B cell (primary cell): ENCODE data around the gene ARAP1. TPM values are rescaled to one million over a fixed set of nuclear protein-coding genes. Genes with fewer than 3 reads are reported as not detected.
A peak's percentile ranks its signal among the peaks of the same experiment; 100 is the strongest.

Experiments
- ATAC-seq: fragments of 200-7000 bp; cut with Tn5 transposase; one replicate; pipeline ENCODE4 v1.10.0; 2021; ENCODE audit warnings: low read depth, mild to moderate bottlenecking, moderate number of reproducible peaks, moderate library complexity
- CTCF ChIA-PET: fragments of 350-600 bp; sonication (Branson Sonifier 250); formaldehyde crosslinking; loops from one replicate; lab custom pipeline; 2021; ENCODE audit warnings: antibody characterized with exemption, inconsistent platforms; lab: Charles Lee
- POLR2A ChIA-PET: fragments of 350-600 bp; sonication (Branson Sonifier 250); formaldehyde crosslinking; loops from one replicate; lab custom pipeline; 2021; ENCODE audit warnings: antibody characterized with exemption; lab: Charles Lee
- DNase-seq: peaks from one replicate; pipeline ENCODE4 v3.0.0; 2013
- H2AFZ ChIP-seq: 2 replicates; pipeline ENCODE4 v1.6.1; 2012; ENCODE audit warnings: mild to moderate bottlenecking, low read depth, low read length; ENCODE audit not compliant: insufficient read depth, poor library complexity, severe bottlenecking
- H3K27ac ChIP-seq, 2 donors: 1 replicate in 1 of 2; 2 replicates in 1 of 2; pipeline ENCODE4 v1.5.1; 2012 to 2013; ENCODE audit warnings: low read length in 2 of 2, mild to moderate bottlenecking in 2 of 2, moderate library complexity in 1 of 2
- H3K27me3 ChIP-seq, 4 experiments: fragments of 200-600 bp in 1 of 4; sonication (generic) in 1 of 4; replicated peaks in 1 of 4; 1 replicate in 2 of 4; 2 replicates in 2 of 4; pipeline versions ENCODE4 v1.6.1 to v1.7.0; 2013 to 2016; ENCODE audit warnings: low read length in 3 of 4, mild to moderate bottlenecking in 2 of 4, mixed read lengths in 1 of 4, moderate library complexity in 1 of 4; ENCODE audit not compliant: insufficient read depth in 4 of 4, control insufficient read depth in 3 of 4; ENCODE audit errors: control extremely low read depth in 1 of 4
- H3K36me3 ChIP-seq, 2 experiments: replicated peaks in 1 of 2; 1 replicate in 1 of 2; 2 replicates in 1 of 2; pipeline versions ENCODE4 v1.6.1 to v1.7.1; 2013; ENCODE audit warnings: low read length in 1 of 2; ENCODE audit not compliant: insufficient read depth in 2 of 2, control insufficient read depth in 1 of 2; ENCODE audit errors: control extremely low read depth in 1 of 2, extremely low read depth in 1 of 2
- H3K4me1 ChIP-seq, 2 donors: fragments of 200-600 bp in 1 of 2; sonication (generic) in 1 of 2; 1 replicate in 1 of 2; 2 replicates in 1 of 2; pipeline versions ENCODE4 v1.5.1 to v1.6.1; 2013 to 2017; ENCODE audit warnings: low read length in 2 of 2; ENCODE audit not compliant: control insufficient read depth in 2 of 2, insufficient read depth in 2 of 2
- H3K4me2 ChIP-seq: replicated peaks from 2 replicates; pipeline ENCODE3; 2012; ENCODE audit warnings: mild to moderate bottlenecking, low read depth, low read length; ENCODE audit not compliant: poor library complexity, severe bottlenecking
- H3K4me3 ChIP-seq, 5 experiments: fragments of 200-600 bp in 1 of 5; sonication (generic) in 1 of 5; 1 replicate in 3 of 5; 2 replicates in 2 of 5; pipeline versions ENCODE4 v1.5.1 to v1.7.0; 2011 to 2016; ENCODE audit warnings: low read length in 4 of 5, mild to moderate bottlenecking in 4 of 5, low read depth in 2 of 5, control low read depth in 1 of 5, moderate library complexity in 1 of 5; ENCODE audit not compliant: insufficient read depth in 1 of 5; ENCODE audit errors: control extremely low read depth in 1 of 5, extremely low read depth in 1 of 5
- H3K79me2 ChIP-seq: fragments of 200-600 bp; sonication (generic); one replicate; pipeline ENCODE4 v1.6.0; 2016; ENCODE audit warnings: low read length; ENCODE audit not compliant: control insufficient read depth, insufficient read depth
- H3K9ac ChIP-seq: fragments of 200-600 bp; sonication (generic); 2 replicates; pipeline ENCODE4 v1.6.1; 2017; ENCODE audit warnings: mild to moderate bottlenecking, low read length, moderate library complexity
- H3K9me3 ChIP-seq, 3 donors: one replicate each; pipeline versions ENCODE4 v1.6.1 to v1.7.1; 2013; ENCODE audit warnings: low read length in 2 of 3; ENCODE audit not compliant: control insufficient read depth in 2 of 3, insufficient read depth in 1 of 3; ENCODE audit errors: control extremely low read depth in 1 of 3
- H4K20me1 ChIP-seq: 2 replicates; pipeline ENCODE4 v1.6.0; 2012; ENCODE audit warnings: mild to moderate bottlenecking, low read length; ENCODE audit not compliant: insufficient read depth, control insufficient read depth, poor library complexity, severe bottlenecking
- H3K27ac Mint-ChIP-seq: one replicate; pipeline ENCODE4 v1.8.0; 2021; ENCODE audit warnings: mixed read lengths
- H3K27me3 Mint-ChIP-seq: one replicate; pipeline ENCODE4 v1.8.0; 2021; ENCODE audit warnings: mixed read lengths
- H3K4me1 Mint-ChIP-seq: one replicate; pipeline ENCODE4 v1.8.0; 2021; ENCODE audit warnings: mixed read lengths
- H3K4me3 Mint-ChIP-seq: one replicate; pipeline ENCODE4 v1.8.0; 2021; ENCODE audit warnings: mixed read lengths
- H3K9me3 Mint-ChIP-seq: one replicate; pipeline ENCODE4 v1.8.0; 2022; ENCODE audit warnings: mixed read lengths; ENCODE audit not compliant: insufficient read depth
- EZH2 ChIP-seq: IDR thresholded peaks from 2 replicates; pipeline ENCODE4 v1.6.1; 2012; ENCODE audit warnings: borderline replicate concordance, low read depth, mild to moderate bottlenecking, moderate library complexity, low read length; ENCODE audit not compliant: insufficient read depth, poor library complexity, severe bottlenecking
- WGBS: methylation state at CpG from one replicate; pipeline ENCODE4 v1.1.5; 2013; ENCODE audit warnings: missing lambda C conversion rate; ENCODE audit not compliant: insufficient coverage; 5-methylcytosine and 5-hydroxymethylcytosine counted together
- intact Hi-C: fragments of 100-400 bp; cut with micrococcal nuclease; formaldehyde crosslinking; loops from one replicate; pipeline ENCODE4 v1.10.0; 2022
- polyA plus RNA-seq: library from polyadenylated mRNA; depleted of rRNA; stranded (reverse); fragments of >200 nt; gene quantifications from 2 replicates; pipeline ENCODE4 v1.2.3, GENCODE V29; 2012
- total RNA-seq, 2 donors: library from RNA; stranded (reverse); fragments of 120-200 nt in 1 of 2; gene quantifications; 1 replicate in 1 of 2; 2 replicates in 1 of 2; pipeline versions ENCODE4 v1.2.3 to v1.2.4, GENCODE V29; 2013 to 2022
- TF ChIP-seq, protein P1 (sequence below): fragments of 200-600 bp; IDR thresholded peaks from one replicate; pipeline ENCODE4 v1.8.0; 2022; ENCODE audit warnings: antibody characterized with exemption, mild to moderate bottlenecking

The ARAP1 gene
- total and polyA plus RNA-seq, 2 donors (not counting 1 experiment from before 2014, with no cell fraction given) = 143 to 242 TPM

- CTCF ChIA-PET = interaction anchor here (0.6 to 1.6 kb wide), 5 partner anchors 19 to 92 kb away, joined by 3 to 6 read pairs (median 3); no protein-coding TSS in a partner anchor
- no peaks in the 10 kb centered on the region for H3K9me3 Mint-ChIP-seq
- Histone ChIP-seq H3K4me3 (no peak overlapping the region), H3K79me2 (peaks cover 22% of the 10 kb centered on the region), H3K4me2 (no peak overlapping the region), H3K9ac (no peak overlapping the region), H3K27ac (no peak overlapping the region), H3K27me3 (no peaks in the 10 kb centered on the region), H2AFZ (no peak overlapping the region), H3K9me3 (no peaks in the 10 kb centered on the region), H3K4me1 (no peaks in the 10 kb centered on the region), H4K20me1 (peaks cover 81% of the 10 kb centered on the region), H3K36me3 (peaks cover 2 to 97% of the 10 kb centered on the region in 2 experiments)
- peak overlapping the region; percentile 37 for H3K27ac Mint-ChIP-seq
- ATAC-seq = no peak
- intact Hi-C loops = no loop called here
- peaks cover 2% of the 10 kb centered on the region for H3K4me1 Mint-ChIP-seq
- TF ChIP-seq EZH2 = no peak
- TF ChIP-seq, protein P1, sequence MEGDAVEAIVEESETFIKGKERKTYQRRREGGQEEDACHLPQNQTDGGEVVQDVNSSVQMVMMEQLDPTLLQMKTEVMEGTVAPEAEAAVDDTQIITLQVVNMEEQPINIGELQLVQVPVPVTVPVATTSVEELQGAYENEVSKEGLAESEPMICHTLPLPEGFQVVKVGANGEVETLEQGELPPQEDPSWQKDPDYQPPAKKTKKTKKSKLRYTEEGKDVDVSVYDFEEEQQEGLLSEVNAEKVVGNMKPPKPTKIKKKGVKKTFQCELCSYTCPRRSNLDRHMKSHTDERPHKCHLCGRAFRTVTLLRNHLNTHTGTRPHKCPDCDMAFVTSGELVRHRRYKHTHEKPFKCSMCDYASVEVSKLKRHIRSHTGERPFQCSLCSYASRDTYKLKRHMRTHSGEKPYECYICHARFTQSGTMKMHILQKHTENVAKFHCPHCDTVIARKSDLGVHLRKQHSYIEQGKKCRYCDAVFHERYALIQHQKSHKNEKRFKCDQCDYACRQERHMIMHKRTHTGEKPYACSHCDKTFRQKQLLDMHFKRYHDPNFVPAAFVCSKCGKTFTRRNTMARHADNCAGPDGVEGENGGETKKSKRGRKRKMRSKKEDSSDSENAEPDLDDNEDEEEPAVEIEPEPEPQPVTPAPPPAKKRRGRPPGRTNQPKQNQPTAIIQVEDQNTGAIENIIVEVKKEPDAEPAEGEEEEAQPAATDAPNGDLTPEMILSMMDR = no peak
- no peaks in the 10 kb centered on the region for H3K27me3 Mint-ChIP-seq
- H3K4me3 Mint-ChIP-seq = no peak overlapping the region
- WGBS = 98% methylated on average over 7 of the region's 11 CpGs
- POLR2A ChIA-PET = no interaction called here
- DNase-seq = no peak
Observed at GRCh38 chr11:72703267-72704008, 48.8 kb downstream of the ARAP1 start.
